IPS-15b (cell line): ENCODE data around the gene SNAP29.
"Not testable (repeated sequence)": the region's sequence is repeated elsewhere in the genome, so short reads cannot be mapped to it uniquely, and the experiment has no call there.

Experiments
- H3K27me3 ChIP-seq: one replicate; pipeline ENCODE4 v1.6.1; 2013; ENCODE audit warnings: low read length; ENCODE audit not compliant: control insufficient read depth, insufficient read depth
- H3K36me3 ChIP-seq: one replicate; pipeline ENCODE4 v1.6.1; 2013; ENCODE audit warnings: low read length; ENCODE audit not compliant: control insufficient read depth, insufficient read depth
- H3K4me1 ChIP-seq: one replicate; pipeline ENCODE4 v1.6.1; 2013; ENCODE audit warnings: mild to moderate bottlenecking, low read length; ENCODE audit not compliant: control insufficient read depth, insufficient read depth
- H3K4me3 ChIP-seq: one replicate; pipeline ENCODE4 v1.5.1; 2013; ENCODE audit warnings: low read depth, low read length
- H3K9ac ChIP-seq: one replicate; pipeline ENCODE4 v1.6.1; 2013; ENCODE audit warnings: low read depth, mild to moderate bottlenecking, low read length
- H3K9me3 ChIP-seq: one replicate; pipeline ENCODE4 v1.6.1; 2013; ENCODE audit warnings: mild to moderate bottlenecking, low read length; ENCODE audit not compliant: control insufficient read depth, insufficient read depth

Gene SNAP29

DNA sequence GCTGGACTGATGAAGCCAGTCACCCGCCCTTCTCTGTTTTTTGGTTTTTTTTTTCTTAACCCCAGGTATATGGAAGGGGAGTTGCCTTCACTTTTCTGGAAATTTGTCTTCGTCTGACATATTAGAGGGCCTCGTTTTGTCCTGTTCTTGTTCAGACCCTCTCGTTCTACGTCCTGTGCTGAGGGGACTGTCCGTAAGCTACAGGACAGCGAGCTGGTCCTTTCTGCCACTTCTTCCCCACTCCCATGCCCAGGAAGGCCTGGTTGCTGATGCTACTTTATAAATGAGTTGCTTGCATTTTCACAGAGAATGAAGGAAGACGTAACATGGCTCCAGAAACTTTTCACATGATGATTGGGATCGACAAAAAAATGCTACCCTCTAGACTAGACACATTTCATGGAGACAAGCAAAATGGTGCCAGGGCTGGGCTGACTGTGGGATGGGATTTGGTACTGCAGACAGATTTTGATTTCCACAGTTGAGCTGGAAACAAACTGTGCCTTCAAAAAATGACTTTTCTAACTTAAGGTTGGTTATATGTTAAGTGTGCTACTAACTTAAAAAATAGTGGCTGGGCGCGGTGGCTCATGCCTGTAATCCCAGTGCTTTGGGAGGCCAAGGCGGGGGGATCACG is 31.2 kb downstream of the SNAP29 start:
- Histone ChIP-seq H3K27me3 (no peaks in the 10 kb centered on the region), H3K4me1 (peaks cover 3% of the 10 kb centered on the region), H3K9ac (no peak overlapping the region), H3K36me3 (peaks cover 3% of the 10 kb centered on the region), H3K4me3 (no peak overlapping the region), H3K9me3 (no peaks in the 10 kb centered on the region)

DNA sequence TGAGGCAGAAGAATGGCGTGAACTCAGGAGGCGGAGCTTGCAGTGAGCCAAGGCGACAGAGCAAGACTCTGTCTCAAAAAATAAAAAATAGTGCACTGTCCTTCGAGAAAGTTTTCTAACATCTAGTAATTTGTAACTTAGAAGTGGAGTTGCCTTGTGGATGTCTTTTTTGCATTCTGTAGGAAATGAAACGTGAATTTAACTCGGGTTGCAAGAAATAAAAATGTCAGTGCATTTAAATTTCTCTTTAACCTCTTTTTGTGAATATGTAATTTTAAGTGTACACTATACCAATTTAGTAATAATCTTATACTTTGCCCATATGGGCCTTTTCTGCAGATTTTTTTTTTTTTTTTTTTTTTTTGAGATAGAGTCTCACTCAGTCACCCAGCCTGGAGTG is 32.2 kb downstream of the SNAP29 start:
- Histone ChIP-seq H3K4me3 (no peak overlapping the region), H3K4me1 (no peaks in the 10 kb centered on the region), H3K9ac (no peak overlapping the region), H3K9me3 (no peaks in the 10 kb centered on the region), H3K27me3 (no peaks in the 10 kb centered on the region), H3K36me3 (peaks cover 3% of the 10 kb centered on the region)

DNA sequence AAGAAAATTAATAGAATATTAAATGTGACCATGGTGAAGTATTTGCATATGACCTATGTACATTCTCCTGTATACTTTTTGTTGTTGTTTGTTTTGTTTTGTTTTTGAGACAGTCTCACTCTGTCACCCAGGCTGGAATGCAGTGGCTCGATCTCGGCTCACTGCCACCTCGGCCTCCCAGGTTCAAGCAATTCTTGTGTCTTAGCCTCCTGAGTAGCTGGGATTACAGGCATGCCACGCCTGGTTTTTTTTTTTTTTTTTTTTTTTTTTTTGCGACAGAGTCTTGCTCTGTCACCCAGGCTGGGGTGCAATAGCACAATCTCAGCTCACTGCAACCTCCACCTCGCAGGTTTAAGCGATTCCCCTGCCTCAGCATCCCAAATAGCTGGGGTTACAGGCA is 38.9 kb downstream of the SNAP29 start:
- not testable (repeated sequence) for H3K27me3 ChIP-seq

DNA sequence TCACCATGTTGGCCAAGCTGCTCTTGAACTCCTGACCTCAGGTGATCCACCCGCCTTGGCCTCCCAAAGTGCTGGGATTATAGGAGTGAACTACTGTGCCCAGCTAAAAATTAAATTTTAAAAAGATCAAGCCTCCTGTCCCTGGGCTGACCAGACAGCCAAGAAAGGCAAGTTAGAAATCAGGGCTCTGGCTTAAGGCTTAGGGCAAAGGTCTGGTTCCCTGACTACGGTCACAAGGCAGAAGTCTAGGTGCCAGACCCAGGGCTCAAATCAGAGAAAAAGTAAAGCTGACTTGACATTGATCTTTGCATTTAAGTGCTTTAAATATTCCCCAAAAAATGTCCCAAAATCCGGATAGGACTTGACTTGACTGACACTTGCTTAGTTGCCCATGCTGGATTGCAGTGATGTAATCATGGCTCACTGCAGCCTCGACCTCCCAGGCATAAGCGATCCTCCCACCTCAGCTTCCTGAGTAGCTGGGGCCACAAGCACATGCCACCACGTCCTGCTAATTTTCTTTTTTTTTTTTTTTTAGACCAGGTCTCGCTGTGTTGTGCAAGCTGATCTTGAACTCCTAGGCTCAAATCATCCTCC is 41.1 kb downstream of the SNAP29 start:
- no peaks in the 10 kb centered on the region for H3K9me3 ChIP-seq
- no peak overlapping the region for H3K9ac ChIP-seq
- H3K4me3 ChIP-seq, result no peak overlapping the region
- no peaks in the 10 kb centered on the region for H3K36me3 ChIP-seq
- H3K4me1 ChIP-seq, result no peaks in the 10 kb centered on the region
- H3K27me3 ChIP-seq, result no peaks in the 10 kb centered on the region

More for the DNA sequence above, 38.9 kb downstream of the SNAP29 start:
- not testable (repeated sequence) for H3K9me3 ChIP-seq, H3K36me3 ChIP-seq, H3K4me1 ChIP-seq, H3K9ac ChIP-seq, H3K4me3 ChIP-seq

DNA sequence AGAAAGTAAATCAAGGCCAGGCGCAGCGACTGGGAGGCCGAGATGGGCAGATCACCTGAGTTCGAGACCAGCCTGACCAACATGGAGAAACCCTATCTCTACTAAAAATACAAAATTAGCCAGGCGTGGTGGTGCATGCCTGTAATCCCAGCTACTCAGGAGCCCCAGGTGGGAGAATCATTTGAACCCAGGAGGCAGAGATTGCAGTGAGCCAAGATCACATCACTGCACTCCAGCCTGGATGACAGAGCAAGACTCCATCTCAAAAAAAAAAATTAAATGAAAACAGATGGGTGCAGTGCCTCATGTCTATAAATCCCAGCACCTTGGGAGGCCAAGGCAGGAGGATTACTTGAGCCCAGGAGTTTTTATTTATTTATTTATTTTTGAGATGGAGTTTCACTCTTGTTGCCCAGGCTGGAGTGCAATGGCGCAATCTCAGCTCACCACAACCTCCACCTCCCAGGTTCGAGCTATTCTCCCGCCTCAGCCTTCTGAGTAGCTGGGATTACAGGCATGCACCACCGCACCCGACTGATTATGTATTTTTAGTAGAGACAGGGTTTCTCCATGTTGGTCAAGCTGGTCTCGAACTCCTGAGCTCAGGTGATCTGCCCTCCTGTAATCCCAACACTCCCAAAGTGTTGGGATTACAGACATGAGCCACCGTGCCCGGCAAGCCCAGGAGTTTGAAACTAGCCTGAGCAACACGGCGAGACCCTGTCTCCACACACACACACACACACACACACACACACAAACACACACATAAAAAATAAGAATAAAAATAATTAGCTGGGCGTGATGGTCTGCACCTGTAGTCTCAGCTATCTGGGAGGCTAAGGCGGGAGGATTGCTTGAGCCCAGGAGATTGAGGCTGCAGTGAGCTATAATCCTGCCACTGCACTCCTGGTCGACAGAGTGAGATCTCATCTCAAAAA is 42.6 kb downstream of the SNAP29 start:
- H3K4me1 ChIP-seq, H3K27me3 ChIP-seq, H3K9me3 ChIP-seq, H3K4me3 ChIP-seq, H3K9ac ChIP-seq, H3K36me3 ChIP-seq: not testable (repeated sequence)

DNA sequence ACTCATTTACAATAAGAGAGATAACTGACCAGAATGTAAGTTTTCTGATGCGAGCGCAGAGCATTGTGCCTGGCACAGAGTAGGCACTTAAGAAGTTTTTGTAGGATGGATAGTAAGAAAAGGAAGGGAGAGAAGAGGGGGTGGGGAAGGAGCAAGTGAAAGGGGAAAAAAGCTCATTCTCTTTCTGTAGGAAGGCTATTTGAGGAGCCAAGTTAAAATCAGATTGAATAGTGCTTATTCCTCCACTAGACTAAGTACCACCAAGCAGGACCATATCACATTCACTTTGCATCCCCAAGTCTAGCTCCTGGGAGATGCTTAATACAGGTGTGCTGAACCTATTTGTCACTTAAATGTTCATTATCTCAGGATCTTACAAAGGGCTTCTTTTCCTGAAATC is 44.3 kb downstream of the SNAP29 start:
- Histone ChIP-seq H3K9ac (no peak overlapping the region), H3K4me3 (no peak overlapping the region), H3K27me3 (no peaks in the 10 kb centered on the region), H3K4me1 (no peaks in the 10 kb centered on the region), H3K9me3 (no peaks in the 10 kb centered on the region), H3K36me3 (no peaks in the 10 kb centered on the region)

DNA sequence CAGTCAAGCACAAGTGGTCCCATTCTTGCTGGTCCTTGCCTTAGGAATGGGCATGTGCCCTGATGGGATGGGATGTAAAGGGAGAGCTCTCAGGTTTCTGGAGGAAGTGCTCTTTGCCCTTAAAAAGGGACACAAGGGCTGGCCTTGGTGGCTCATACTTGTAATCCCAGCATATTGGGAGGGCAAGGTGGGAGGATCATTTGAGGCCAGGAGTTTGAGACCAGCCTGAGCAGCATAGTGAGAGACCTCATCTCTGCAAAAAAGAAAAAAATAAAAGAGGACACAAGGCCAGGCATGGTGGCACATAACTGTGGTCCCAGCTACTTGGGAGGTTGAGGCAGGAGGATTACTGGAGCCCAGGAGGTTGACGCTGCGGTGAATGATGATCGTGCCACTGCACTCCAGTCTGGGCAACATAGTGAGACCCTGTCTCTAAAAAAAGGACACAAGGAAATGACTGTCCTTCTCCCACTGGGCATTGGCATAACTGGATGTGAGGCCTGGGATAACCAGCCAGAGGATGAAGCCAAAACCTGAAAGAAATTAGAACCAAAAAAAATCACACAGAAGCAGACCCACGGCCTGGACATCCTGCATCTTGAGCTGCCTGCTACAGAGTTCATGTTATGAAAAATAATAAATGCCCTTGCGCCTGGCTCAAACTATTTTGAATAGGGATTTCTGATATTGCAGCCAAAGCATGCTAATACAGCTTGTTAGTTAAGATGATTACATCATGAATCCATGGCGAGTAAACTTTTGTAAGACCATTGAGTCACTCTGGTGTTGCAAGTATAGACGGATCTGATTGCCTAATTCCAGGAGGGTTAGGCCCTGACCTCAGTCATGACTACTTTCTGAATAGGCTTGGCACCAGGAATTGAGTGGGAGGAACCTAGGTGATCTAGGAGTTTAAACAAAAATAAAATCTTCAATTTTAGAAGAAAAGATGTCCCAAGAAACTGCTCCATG is 45.5 kb downstream of the SNAP29 start:
- no peaks in the 10 kb centered on the region for H3K9me3 ChIP-seq
- H3K9ac ChIP-seq, result no peak overlapping the region
- H3K4me1 ChIP-seq, result no peaks in the 10 kb centered on the region
- no peak overlapping the region for H3K4me3 ChIP-seq
- no peaks in the 10 kb centered on the region for H3K27me3 ChIP-seq
- no peaks in the 10 kb centered on the region for H3K36me3 ChIP-seq

DNA sequence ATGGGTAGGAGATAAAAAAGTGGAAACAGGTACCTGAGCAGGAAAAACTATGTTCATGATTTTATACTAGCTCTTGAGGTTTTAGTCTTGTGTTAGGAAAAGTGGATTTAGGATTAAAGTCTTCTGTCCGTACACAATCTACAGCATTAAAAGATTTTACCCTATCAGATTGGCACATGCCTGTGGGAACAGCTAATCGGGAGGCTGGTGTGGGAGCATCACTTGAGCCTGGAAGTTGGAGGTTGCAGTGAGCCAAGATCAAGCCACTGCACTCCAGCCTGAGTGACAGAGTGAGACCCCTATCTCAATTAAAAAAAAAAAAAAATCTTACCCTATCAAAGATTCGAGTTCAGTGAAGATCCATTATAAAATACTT is 46.2 kb downstream of the SNAP29 start:
- Histone ChIP-seq H3K4me1 (no peaks in the 10 kb centered on the region), H3K4me3 (no peak overlapping the region), H3K9ac (no peak overlapping the region), H3K36me3 (no peaks in the 10 kb centered on the region), H3K9me3 (no peaks in the 10 kb centered on the region), H3K27me3 (no peaks in the 10 kb centered on the region)

DNA sequence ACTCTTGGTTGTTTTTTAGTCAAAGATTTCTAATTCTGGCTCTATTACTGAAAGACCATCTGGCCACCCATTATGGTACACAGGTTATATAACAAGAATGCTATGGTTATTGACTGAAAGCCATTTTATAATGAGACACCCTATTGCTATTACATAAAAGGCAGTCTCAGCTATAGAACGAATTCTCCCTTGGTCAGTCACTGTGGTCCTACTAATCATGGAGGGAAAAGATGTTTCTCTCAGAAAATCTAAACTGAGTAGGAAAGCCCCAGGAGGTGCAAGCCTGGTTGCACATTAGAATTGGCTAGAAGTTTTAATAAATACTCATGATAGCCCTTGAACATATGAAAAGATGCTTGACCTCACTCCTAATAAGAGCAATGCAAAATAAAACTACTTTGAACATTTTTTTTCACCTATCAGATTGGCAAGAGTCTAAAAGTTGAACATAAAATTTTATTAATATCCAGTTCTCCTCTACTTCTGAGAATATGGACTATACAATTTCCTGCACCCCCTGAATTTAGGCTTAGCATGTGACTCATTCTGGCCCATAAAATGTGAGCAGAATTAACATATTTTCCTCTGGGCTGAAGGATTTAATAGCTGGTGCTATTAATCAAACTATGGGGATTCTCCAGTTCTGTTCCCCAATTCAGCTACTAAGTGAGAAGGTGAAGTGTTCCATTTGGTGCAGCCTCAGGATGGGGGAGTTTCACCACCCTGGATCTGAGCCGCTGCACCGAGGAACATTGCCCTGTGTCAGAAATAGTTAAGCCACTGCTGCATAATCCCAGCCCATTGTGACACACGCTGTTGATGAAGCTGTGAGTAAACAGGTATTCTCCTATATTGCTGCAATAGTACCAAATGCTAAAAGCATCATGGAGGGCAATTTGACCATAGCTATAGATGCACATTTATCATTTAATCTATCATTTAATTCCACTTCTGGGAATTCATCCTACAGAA is 46.9 kb downstream of the SNAP29 start:
- Histone ChIP-seq H3K9ac (no peak overlapping the region), H3K36me3 (no peaks in the 10 kb centered on the region), H3K27me3 (no peaks in the 10 kb centered on the region), H3K4me3 (no peak overlapping the region), H3K4me1 (no peaks in the 10 kb centered on the region), H3K9me3 (no peaks in the 10 kb centered on the region)

DNA sequence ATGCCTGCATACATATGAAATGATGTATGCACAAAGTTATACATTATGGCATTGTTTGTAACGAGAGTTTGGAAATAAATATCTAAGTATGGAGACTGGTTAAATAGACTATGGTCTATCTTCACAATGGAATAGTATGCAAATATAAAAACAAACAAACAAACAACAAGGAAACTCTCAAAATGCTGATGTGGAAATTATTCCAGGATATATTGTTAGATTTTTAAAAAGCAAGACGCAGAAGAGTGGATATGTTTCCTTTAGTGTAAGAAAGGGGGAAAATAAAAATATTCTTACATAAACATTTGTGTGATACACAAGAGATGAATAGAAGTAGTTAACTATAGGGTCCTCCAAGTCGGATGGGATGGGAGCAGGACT is 47.6 kb downstream of the SNAP29 start:
- H3K4me1 ChIP-seq, result no peaks in the 10 kb centered on the region
- H3K9ac ChIP-seq, result no peak overlapping the region
- H3K36me3 ChIP-seq, result no peaks in the 10 kb centered on the region
- no peaks in the 10 kb centered on the region for H3K9me3 ChIP-seq
- no peak overlapping the region for H3K4me3 ChIP-seq
- H3K27me3 ChIP-seq, result no peaks in the 10 kb centered on the region
